IMR-90 (cell line): ENCODE data around the gene RWDD1. TPM values are rescaled to one million over a fixed set of nuclear protein-coding genes. Genes with fewer than 3 reads are reported as not detected.

Experiments
- ATAC-seq: fragments of 200-7000 bp; cut with Tn5 transposase; 2 replicates; pipeline ENCODE4 v1.9.1; 2020; ENCODE audit warnings: low read depth, mild to moderate bottlenecking, moderate library complexity
- BruUV-seq: library from RNA; stranded (reverse); fragments of 400-500 nt; replicated peaks from 2 replicates; lab custom pipeline; 2021; lab: Mats Ljungman, UMichigan
- CTCF ChIA-PET: fragments of 300-600 bp; formaldehyde crosslinking; extraction: SDS; loops from one replicate; lab custom pipeline; 2021; ENCODE audit warnings: antibody characterized with exemption; lab: Yijun Ruan, JAX
- POLR2A ChIA-PET: fragments of 300-600 bp; sonication (Branson Sonifier 250); formaldehyde crosslinking; loops from one replicate; lab custom pipeline; 2022; ENCODE audit warnings: antibody characterized with exemption; ENCODE audit not compliant: unreplicated experiment; lab: Charles Lee
- DNase-seq: peaks from one replicate; pipeline ENCODE4 v3.0.0; 2013
- H2AFZ ChIP-seq: replicated peaks from 2 replicates; pipeline ENCODE3; 2013; ENCODE audit warnings: low read length, mild to moderate bottlenecking; ENCODE audit not compliant: poor library complexity
- H2AK5ac ChIP-seq: 2 replicates; pipeline ENCODE4 v1.6.1; 2013; ENCODE audit warnings: low read depth, low read length, inconsistent platforms
- H2AK9ac ChIP-seq: replicated peaks from 2 replicates; pipeline ENCODE3; 2013; ENCODE audit warnings: mild to moderate bottlenecking, low read depth, low read length, moderate library complexity; ENCODE audit not compliant: poor library complexity
- H2BK120ac ChIP-seq: 2 replicates; pipeline ENCODE4 v1.6.1; 2013; ENCODE audit warnings: low read depth, low read length, inconsistent platforms
- H2BK15ac ChIP-seq: 3 replicates; pipeline ENCODE4 v1.6.1; 2013; ENCODE audit warnings: low read depth, low read length, inconsistent platforms
- H2BK20ac ChIP-seq: 2 replicates; pipeline ENCODE4 v1.6.1; 2013; ENCODE audit warnings: low read depth, mild to moderate bottlenecking, inconsistent platforms, low read length, moderate library complexity
- H2BK5ac ChIP-seq: 2 replicates; pipeline ENCODE4 v1.6.1; 2013; ENCODE audit warnings: mild to moderate bottlenecking, low read depth, low read length, inconsistent platforms; ENCODE audit not compliant: poor library complexity, severe bottlenecking
- H3K14ac ChIP-seq: replicated peaks from 2 replicates; pipeline ENCODE4 v1.6.1; 2013; ENCODE audit warnings: low read depth, low read length, inconsistent platforms
- H3K18ac ChIP-seq: 2 replicates; pipeline ENCODE4 v1.6.1; 2013; ENCODE audit warnings: low read depth, low read length, control low read depth
- H3K23ac ChIP-seq: 2 replicates; pipeline ENCODE4 v1.6.1; 2013; ENCODE audit warnings: low read depth, low read length, inconsistent platforms
- H3K27ac ChIP-seq: 2 replicates; pipeline ENCODE4 v1.5.1; 2013; ENCODE audit warnings: mild to moderate bottlenecking, control low read depth, low read length; ENCODE audit not compliant: insufficient read depth
- H3K27me3 ChIP-seq: 2 replicates; pipeline ENCODE4 v1.6.1; 2013; ENCODE audit warnings: low read length; ENCODE audit not compliant: control insufficient read depth, insufficient read depth
- H3K36me3 ChIP-seq: 2 replicates; pipeline ENCODE4 v1.6.1; 2013; ENCODE audit warnings: low read length, mixed read lengths; ENCODE audit not compliant: control insufficient read depth, insufficient read depth
- H3K4ac ChIP-seq: 2 replicates; pipeline ENCODE4 v1.6.1; 2013; ENCODE audit warnings: low read depth, low read length, inconsistent platforms
- H3K4me1 ChIP-seq: 2 replicates; pipeline ENCODE4 v1.6.1; 2013; ENCODE audit warnings: low read length, mixed read lengths; ENCODE audit not compliant: control insufficient read depth, insufficient read depth
- H3K4me2 ChIP-seq: 2 replicates; pipeline ENCODE4 v1.6.1; 2013; ENCODE audit warnings: low read depth, mild to moderate bottlenecking, control low read depth, low read length, moderate library complexity
- H3K4me3 ChIP-seq: 2 replicates; pipeline ENCODE4 v1.5.1; 2013; ENCODE audit warnings: low read depth, mild to moderate bottlenecking, control low read depth, low read length, moderate library complexity; ENCODE audit not compliant: insufficient read depth
- H3K56ac ChIP-seq: 2 replicates; pipeline ENCODE4 v1.6.1; 2013; ENCODE audit warnings: low read length, inconsistent platforms; ENCODE audit not compliant: insufficient read depth; ENCODE audit errors: extremely low read depth
- H3K79me1 ChIP-seq, 2 experiments: 2 replicates each; pipeline ENCODE4 v1.6.1; 2013; ENCODE audit warnings: low read length in 2 of 2, inconsistent platforms in 1 of 2, low read depth in 1 of 2
- H3K9ac ChIP-seq: 2 replicates; pipeline ENCODE4 v1.6.1; 2013; ENCODE audit warnings: low read depth, low read length, control low read depth
- H3K9me1 ChIP-seq: 2 replicates; pipeline ENCODE4 v1.6.1; 2013; ENCODE audit warnings: low read length, inconsistent platforms; ENCODE audit not compliant: insufficient read depth
- H3K9me3 ChIP-seq: 2 replicates; pipeline ENCODE4 v1.6.1; 2013; ENCODE audit warnings: low read length; ENCODE audit not compliant: control insufficient read depth, insufficient read depth
- H4K20me1 ChIP-seq: 2 replicates; pipeline ENCODE4 v1.6.1; 2013; ENCODE audit warnings: low read length, inconsistent platforms; ENCODE audit not compliant: insufficient read depth
- H4K5ac ChIP-seq: 2 replicates; pipeline ENCODE4 v1.6.1; 2013; ENCODE audit warnings: mild to moderate bottlenecking, low read depth, low read length, control low read depth
- H4K8ac ChIP-seq, 2 experiments: 2 replicates each; pipeline ENCODE4 v1.6.1; 2013; ENCODE audit warnings: low read depth in 2 of 2, low read length in 2 of 2, control low read depth in 1 of 2, inconsistent platforms in 1 of 2
- H4K91ac ChIP-seq: 2 replicates; pipeline ENCODE4 v1.6.1; 2013; ENCODE audit warnings: low read depth, low read length, inconsistent platforms; ENCODE audit not compliant: insufficient read depth
- BHLHE40 ChIP-seq: fragments of 150-350 bp; IDR thresholded peaks from 2 replicates; pipeline ENCODE4 v1.6.1; 2016; ENCODE audit warnings: mild to moderate bottlenecking, low read depth, low read length
- CEBPB ChIP-seq: IDR thresholded peaks from 2 replicates; pipeline ENCODE4 v1.6.1; 2012; ENCODE audit warnings: low read depth, low read length, improper control_type of control experiment
- CHD1 ChIP-seq: IDR thresholded peaks from 2 replicates; pipeline ENCODE4 v1.6.1; 2012; ENCODE audit warnings: low read depth, low read length, improper control_type of control experiment
- CTCF ChIP-seq: conservative IDR thresholded peaks from 2 replicates; pipeline ENCODE4 v1.5.1; 2012; ENCODE audit warnings: mild to moderate bottlenecking, low read depth, low read length, improper control_type of control experiment
- ELK1 ChIP-seq: fragments of 150-350 bp; IDR thresholded peaks from 2 replicates; pipeline ENCODE4 v1.6.1; 2016; ENCODE audit warnings: low read depth, mild to moderate bottlenecking, low read length, moderate library complexity, borderline replicate concordance
- FOS ChIP-seq: fragments of 150-350 bp; IDR thresholded peaks from 2 replicates; pipeline ENCODE4 v1.6.1; 2016; ENCODE audit warnings: low read depth, low read length
- MAFK ChIP-seq: IDR thresholded peaks from 2 replicates; pipeline ENCODE4 v1.6.1; 2012; ENCODE audit warnings: low read depth, low read length, improper control_type of control experiment
- MAZ ChIP-seq: IDR thresholded peaks from 2 replicates; pipeline ENCODE4 v1.6.1; 2012; ENCODE audit warnings: low read depth, mild to moderate bottlenecking, low read length, improper control_type of control experiment, moderate library complexity, borderline replicate concordance
- MXI1 ChIP-seq: IDR thresholded peaks from 2 replicates; pipeline ENCODE4 v1.6.1; 2012; ENCODE audit warnings: low read depth, mild to moderate bottlenecking, low read length, moderate library complexity, borderline replicate concordance
- NFE2L2 ChIP-seq: fragments of 150-350 bp; IDR thresholded peaks from 2 replicates; pipeline ENCODE4 v1.6.1; 2016; ENCODE audit warnings: low read depth, mild to moderate bottlenecking, low read length
- POLR2A ChIP-seq: IDR thresholded peaks from 2 replicates; pipeline ENCODE4 v1.6.1; 2012; ENCODE audit warnings: mild to moderate bottlenecking, low read depth, low read length
- RAD21 ChIP-seq: IDR thresholded peaks from 2 replicates; pipeline ENCODE4 v1.6.1; 2012; ENCODE audit warnings: low read length, improper control_type of control experiment
- RCOR1 ChIP-seq: IDR thresholded peaks from 2 replicates; pipeline ENCODE4 v1.6.1; 2012; ENCODE audit warnings: mild to moderate bottlenecking, low read length, improper control_type of control experiment; ENCODE audit not compliant: insufficient replicate concordance
- RFX5 ChIP-seq: IDR thresholded peaks from 2 replicates; pipeline ENCODE4 v1.8.0; 2012; ENCODE audit warnings: low read depth, mild to moderate bottlenecking, low read length, moderate library complexity
- SMC3 ChIP-seq: fragments of 150-350 bp; IDR thresholded peaks from 2 replicates; pipeline ENCODE4 v1.6.1; 2016; ENCODE audit warnings: low read depth, mild to moderate bottlenecking, antibody characterized with exemption, low read length, moderate library complexity
- USF2 ChIP-seq: fragments of 150-350 bp; IDR thresholded peaks from 2 replicates; pipeline ENCODE4 v1.6.1; 2017; ENCODE audit warnings: mild to moderate bottlenecking, antibody characterized with exemption, low read length, low read depth
- WGBS, 2 experiments: methylation state at CpG; one replicate each; pipeline versions ENCODE4 v1.1.5 to v1.1.7; 2013; ENCODE audit warnings: missing lambda C conversion rate in 2 of 2; ENCODE audit not compliant: insufficient read length in 1 of 2; ENCODE audit errors: extremely low coverage in 2 of 2; 5-methylcytosine and 5-hydroxymethylcytosine counted together
- dilution Hi-C: fragments of 300-500 bp; cut with HindIII; formaldehyde crosslinking; loops from one replicate; pipeline ENCODE4 v1.14.3; 2018; ENCODE audit warnings: low sequenced_read_pairs; ENCODE audit not compliant: unreplicated experiment
- in situ Hi-C: fragments of 300-500 bp; cut with MboI; formaldehyde crosslinking; loops from 3 replicates; pipeline ENCODE4 v1.14.3; 2019; ENCODE audit warnings: low sequenced_read_pairs, inconsistent platforms, mixed read lengths
- intact Hi-C: fragments of 100-400 bp; cut with micrococcal nuclease; formaldehyde crosslinking; loops from 2 replicates; pipeline ENCODE4 v1.10.0; 2022
- polyA plus RNA-seq, 3 experiments: library from polyadenylated mRNA; depleted of rRNA; stranded (reverse); fragments of >200 nt; gene quantifications; 2 replicates each; pipeline ENCODE4 v1.2.3, GENCODE V29; 2012; ENCODE audit warnings: low replicate concordance in 1 of 3
- total RNA-seq: library from RNA; depleted of rRNA; stranded (reverse); fragments of >200 nt; gene quantifications from 2 replicates; pipeline ENCODE4 v1.2.3, GENCODE V29; 2012

The RWDD1 gene
- total and polyA plus RNA-seq, 2 of the 4 experiments (the other 2 are of a cell fraction) = 23.6 to 92.8 TPM

GRCh38 chr6:116577486-116577885 is 6.2 kb downstream of the RWDD1 start:
- no peak overlapping the region for H4K91ac ChIP-seq
- no peak overlapping the region for H3K4me3 ChIP-seq
- H3K9me3 ChIP-seq = no peaks in the 10 kb centered on the region
- H3K23ac ChIP-seq = no peak overlapping the region; the same call in 1 of the 2 replicates
- H2AK9ac ChIP-seq = no peak overlapping the region
- dilution Hi-C loops (no loop called here), in situ Hi-C loops (no loop called here), intact Hi-C loops (no loop called here)
- ChIA-PET POLR2A (no interaction called here), CTCF (no interaction called here)
- no CpG with 5 or more reads among the region's 5 CpGs for WGBS, 2 experiments
- no peak overlapping the region for H3K27ac ChIP-seq
- DNase-seq (no peak), ATAC-seq (no peak)
- no peak overlapping the region for H3K4ac ChIP-seq
- no peak overlapping the region for H3K4me2 ChIP-seq
- peaks cover 9 to 42% of the 10 kb centered on the region in 2 experiments for H3K79me1 ChIP-seq
- no peak overlapping the region for H3K18ac ChIP-seq
- H2BK5ac ChIP-seq = no peak overlapping the region
- H2BK120ac ChIP-seq = no peak overlapping the region
- H3K14ac ChIP-seq = no peak overlapping the region
- no peak overlapping the region for H2BK15ac ChIP-seq
- no peaks in the 10 kb centered on the region for H3K9me1 ChIP-seq
- no peaks in the 10 kb centered on the region for H3K27me3 ChIP-seq
- no peak overlapping the region for H4K8ac ChIP-seq
- no peak overlapping the region for H2AFZ ChIP-seq
- no peaks in the 10 kb centered on the region for H3K36me3 ChIP-seq
- TF ChIP-seq BHLHE40 (no peak), MAZ (no peak), CEBPB (no peak), RFX5 (no peak), CTCF (no peak), SMC3 (no peak), MAFK (no peak), FOS (no peak), CHD1 (no peak), RCOR1 (no peak), NFE2L2 (no peak), RAD21 (no peak), USF2 (no peak), ELK1 (no peak), MXI1 (no peak), POLR2A (no peak)
- no peak overlapping the region for H4K5ac ChIP-seq
- H4K20me1 ChIP-seq = peaks cover 3% of the 10 kb centered on the region; the same call in 1 of the 2 replicates
- BruUV-seq = no TSS peak
- no peak overlapping the region for H2AK5ac ChIP-seq
- no peak overlapping the region for H3K56ac ChIP-seq
- no peaks in the 10 kb centered on the region for H3K4me1 ChIP-seq
- H2BK20ac ChIP-seq = no peak overlapping the region
- H3K9ac ChIP-seq = no peak overlapping the region
